CD4-positive, CD25-positive, alpha-beta regulatory T cell (primary cell): ENCODE data around the gene CD109. TPM values are rescaled to one million over a fixed set of nuclear protein-coding genes. Genes with fewer than 3 reads are reported as not detected.
A peak's percentile ranks its signal among the peaks of the same experiment; 100 is the strongest.
"Not testable (repeated sequence)": the region's sequence is repeated elsewhere in the genome, so short reads cannot be mapped to it uniquely, and the experiment has no call there.

Experiments used
- ATAC-seq, 2 donors: fragments of 150-1000 bp; cut with Tn5 transposase; one replicate each; pipeline ENCODE4 v1.10.0; 2021; ENCODE audit warnings: low read depth in 2 of 2, moderate number of reproducible peaks in 2 of 2, moderate library complexity in 1 of 2
- DNase-seq, 3 donors: peaks; one replicate each; pipeline versions ENCODE4 v3.0.0 to v3.0.0-alpha.2; 2012 to 2022; ENCODE audit warnings: mixed read lengths in 1 of 3
- H3K27ac ChIP-seq: one replicate; pipeline ENCODE4 v1.7.0; 2013; ENCODE audit warnings: mild to moderate bottlenecking, low read length; ENCODE audit not compliant: insufficient read depth, poor library complexity, severe bottlenecking
- H3K27me3 ChIP-seq: one replicate; pipeline ENCODE4 v1.7.0; 2013; ENCODE audit warnings: low read length; ENCODE audit not compliant: control insufficient read depth, insufficient read depth
- H3K36me3 ChIP-seq: one replicate; pipeline ENCODE4 v1.7.0; 2013; ENCODE audit warnings: mild to moderate bottlenecking, low read length, moderate library complexity; ENCODE audit not compliant: control insufficient read depth, insufficient read depth
- H3K4me1 ChIP-seq: 2 replicates; pipeline ENCODE4 v1.7.0; 2013; ENCODE audit warnings: mild to moderate bottlenecking, low read length; ENCODE audit not compliant: insufficient read depth, control insufficient read depth, poor library complexity, severe bottlenecking
- H3K4me3 ChIP-seq: one replicate; pipeline ENCODE4 v1.7.0; 2013; ENCODE audit warnings: low read depth, mild to moderate bottlenecking, low read length, moderate library complexity
- H3K9me3 ChIP-seq, 2 experiments: 1 replicate in 1 of 2; 2 replicates in 1 of 2; pipeline ENCODE4 v1.7.0; 2013; ENCODE audit warnings: low read length in 2 of 2, mild to moderate bottlenecking in 1 of 2, moderate library complexity in 1 of 2; ENCODE audit not compliant: control insufficient read depth in 2 of 2
- H3K27ac Mint-ChIP-seq, 3 donors: one replicate each; pipeline ENCODE4 v1.8.0; 2020 to 2022; ENCODE audit warnings: mild to moderate bottlenecking in 3 of 3, mixed read lengths in 3 of 3, moderate library complexity in 2 of 3
- H3K27me3 Mint-ChIP-seq: one replicate; pipeline ENCODE4 v1.8.0; 2022; ENCODE audit warnings: mild to moderate bottlenecking, mixed read lengths
- H3K36me3 Mint-ChIP-seq: one replicate; pipeline ENCODE4 v1.8.0; 2020; ENCODE audit warnings: mixed read lengths
- H3K4me1 Mint-ChIP-seq, 4 donors: one replicate each; pipeline ENCODE4 v1.8.0; 2020 to 2022; ENCODE audit warnings: mixed read lengths in 4 of 4, mild to moderate bottlenecking in 1 of 4
- H3K4me3 Mint-ChIP-seq, 4 donors: one replicate each; pipeline ENCODE4 v1.8.0; 2020 to 2022; ENCODE audit warnings: mild to moderate bottlenecking in 4 of 4, mixed read lengths in 4 of 4, moderate library complexity in 3 of 4
- H3K9me3 Mint-ChIP-seq, 7 donors: one replicate each; pipeline ENCODE4 v1.8.0; 2020 to 2022; ENCODE audit warnings: mixed read lengths in 7 of 7, mild to moderate bottlenecking in 3 of 7, moderate library complexity in 2 of 7
- polyA plus RNA-seq, 4 donors: library from polyadenylated mRNA; unstranded; fragments of 300-500 nt; fragmentation: Illumina TruSeq; gene quantifications; one replicate each; pipeline ENCODE4 v1.2.3, GENCODE V29; 2021
- total RNA-seq: library from RNA; stranded (reverse); gene quantifications from one replicate; pipeline ENCODE4 v1.2.3, GENCODE V29; 2022

The CD109 gene
- total and polyA plus RNA-seq, 5 donors from 2014 or later = 0.02 to 1.3 (median 0.08) TPM

GRCh38 chr6:73719046-73719445, 23.0 kb downstream of the CD109 start:
- Mint-ChIP-seq H3K27me3 (no peaks in the 10 kb centered on the region), H3K36me3 (no peaks in the 10 kb centered on the region), H3K4me3 (no peak overlapping the region), H3K27ac (no peak overlapping the region), H3K9me3 (peaks cover 0 to 2% (median 0%) of the 10 kb centered on the region in 7 donors), H3K4me1 (peaks cover 0 to 4% (median under 1%) of the 10 kb centered on the region in 4 donors)
- DNase-seq (no peak), ATAC-seq (no peak)
- Histone ChIP-seq H3K27ac (no peak overlapping the region), H3K9me3 (no peaks in the 10 kb centered on the region), H3K36me3 (no peaks in the 10 kb centered on the region), H3K4me1 (no peaks in the 10 kb centered on the region), H3K27me3 (no peaks in the 10 kb centered on the region), H3K4me3 (no peak overlapping the region)

DNA sequence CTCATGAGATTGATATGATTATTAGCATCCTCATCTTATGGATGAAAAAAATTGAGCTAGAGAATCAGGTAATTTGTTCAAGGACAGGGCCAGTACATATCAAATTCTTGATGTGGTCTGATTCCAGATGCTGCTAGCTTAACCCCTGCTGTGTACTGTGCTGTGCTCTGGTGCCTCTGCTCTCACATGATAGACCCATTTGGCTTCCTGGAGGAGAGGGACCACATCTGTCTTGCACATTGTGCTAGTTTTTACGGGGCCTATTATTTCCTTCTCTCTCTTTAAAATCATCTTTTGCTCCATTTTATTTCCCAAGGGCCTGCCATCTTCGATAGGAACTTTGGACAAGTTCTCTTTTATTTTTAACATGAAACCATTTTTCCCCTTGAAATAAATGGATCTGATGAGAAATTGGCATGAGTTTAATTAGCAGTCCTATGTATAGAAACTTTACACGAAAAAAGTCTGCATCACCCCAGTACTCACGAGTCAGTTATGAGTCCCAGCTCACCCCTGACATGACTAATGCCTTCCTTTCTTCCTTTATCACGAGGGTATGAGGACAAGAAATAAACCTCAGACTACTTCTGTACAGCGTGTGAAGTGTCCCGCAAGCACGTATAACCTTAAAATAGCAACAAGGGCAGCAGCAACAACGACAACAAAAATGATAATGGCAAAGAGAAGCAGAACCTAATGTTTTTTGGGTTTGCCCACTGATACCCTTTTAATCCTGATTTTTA, 26.5 kb downstream of the CD109 start:
- H3K9me3 Mint-ChIP-seq = no peaks in the 10 kb centered on the region
- H3K4me1 Mint-ChIP-seq = peaks cover 0 to 6% (median 4%) of the 10 kb centered on the region in 4 donors
- no peak overlapping the region for H3K4me3 Mint-ChIP-seq
- no peaks in the 10 kb centered on the region for H3K36me3 Mint-ChIP-seq
- H3K27me3 ChIP-seq = no peaks in the 10 kb centered on the region
- H3K27ac ChIP-seq = no peak overlapping the region
- no peaks in the 10 kb centered on the region for H3K9me3 ChIP-seq
- ATAC-seq = peak; percentile 63 to 66
- no peaks in the 10 kb centered on the region for H3K4me1 ChIP-seq
- H3K27ac Mint-ChIP-seq = peak overlapping the region in 2 of 3 donors; percentile 4 to 57
- no peaks in the 10 kb centered on the region for H3K36me3 ChIP-seq
- no peaks in the 10 kb centered on the region for H3K27me3 Mint-ChIP-seq
- peak in 1 of 3 donors; percentile 38 for DNase-seq
- no peak overlapping the region for H3K4me3 ChIP-seq

- H3K27ac Mint-ChIP-seq = peak overlapping the region in 1 of 3 donors; percentile 4
- not testable (repeated sequence) for H3K9me3 Mint-ChIP-seq
These were observed 27.5 kb downstream of the CD109 start for GRCh38 chr6:73723480-73723879.

GRCh38 chr6:73724389-73724788, 28.4 kb downstream of the CD109 start:
- DNase-seq (no peak), ATAC-seq (no peak)
- Mint-ChIP-seq H3K27me3 (no peaks in the 10 kb centered on the region), H3K4me3 (no peak overlapping the region), H3K4me1 (peaks cover 0 to 12% (median 4%) of the 10 kb centered on the region in 4 donors), H3K36me3 (no peaks in the 10 kb centered on the region), H3K9me3 (peaks cover 0 to 1% (median 0%) of the 10 kb centered on the region in 7 donors), H3K27ac (no peak overlapping the region)
- H3K27ac ChIP-seq = no peak overlapping the region
- H3K9me3 ChIP-seq = no peaks in the 10 kb centered on the region
- H3K4me1 ChIP-seq = no peaks in the 10 kb centered on the region
- H3K4me3 ChIP-seq = no peak overlapping the region
- no peaks in the 10 kb centered on the region for H3K27me3 ChIP-seq
- H3K36me3 ChIP-seq = no peaks in the 10 kb centered on the region

More at GRCh38 chr6:73723480-73723879, 27.5 kb downstream of the CD109 start:
- not testable (repeated sequence) for H3K9me3 ChIP-seq, H3K27me3 Mint-ChIP-seq, H3K4me1 Mint-ChIP-seq, H3K4me3 ChIP-seq, H3K36me3 ChIP-seq, H3K27ac ChIP-seq, DNase-seq, ATAC-seq, H3K36me3 Mint-ChIP-seq, H3K27me3 ChIP-seq, H3K4me1 ChIP-seq, H3K4me3 Mint-ChIP-seq

DNA sequence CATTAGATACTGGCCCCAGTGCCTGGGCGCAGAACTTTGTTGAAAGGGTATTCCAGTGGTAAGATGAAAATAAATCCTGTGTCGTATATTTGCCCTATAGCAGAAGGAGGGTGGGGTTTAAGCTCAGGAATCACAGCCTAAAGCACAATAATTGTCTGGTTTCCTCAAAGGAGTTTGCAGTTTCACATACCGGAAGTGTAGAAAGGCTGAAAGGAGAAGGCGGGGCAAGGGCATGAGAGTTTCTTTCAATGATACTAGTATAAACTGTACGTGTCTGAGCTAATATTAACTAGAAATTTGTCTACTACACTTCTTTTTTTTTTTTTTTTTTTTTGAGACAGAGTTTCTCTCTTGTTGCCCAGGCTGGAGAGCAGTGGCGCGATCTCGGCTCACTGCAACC, 29.2 kb downstream of the CD109 start:
- ATAC-seq (peak; percentile 47 to 60), DNase-seq (peak in 1 of 3 donors; percentile 70)
- H3K27ac Mint-ChIP-seq = peak overlapping the region in 1 of 3 donors; percentile 44
- peak overlapping the region in 3 of 4 donors; percentile 12 to 71 (median 65) for H3K4me3 Mint-ChIP-seq
- H3K4me1 ChIP-seq, H3K9me3 Mint-ChIP-seq, H3K36me3 Mint-ChIP-seq, H3K9me3 ChIP-seq, H3K27ac ChIP-seq, H3K36me3 ChIP-seq, H3K4me3 ChIP-seq, H3K27me3 ChIP-seq, H3K27me3 Mint-ChIP-seq: not testable (repeated sequence)
- H3K4me1 Mint-ChIP-seq = peaks cover 0 to 12% (median 4%) of the 10 kb centered on the region in 4 donors

DNA sequence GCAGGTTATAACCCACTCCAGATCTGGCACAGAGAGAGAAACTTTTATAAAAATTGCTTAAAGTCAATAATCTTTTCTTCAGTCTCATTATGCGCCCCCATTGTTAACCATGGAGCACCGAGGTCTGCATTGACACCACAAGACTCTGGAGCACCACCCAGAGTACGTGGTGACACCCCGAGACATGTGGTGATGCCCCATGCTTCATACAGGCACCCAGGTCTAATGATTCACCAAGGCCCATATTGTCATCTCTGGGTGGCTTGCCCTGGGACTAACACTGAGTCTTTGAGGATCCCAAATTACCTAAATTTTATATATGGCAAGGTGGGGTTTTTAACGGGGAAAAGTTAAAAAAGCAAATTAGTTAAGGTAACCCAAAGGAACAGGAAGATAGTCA, 31.1 kb downstream of the CD109 start:
- Histone ChIP-seq H3K27ac (no peak overlapping the region), H3K4me3 (no peak overlapping the region), H3K36me3 (no peaks in the 10 kb centered on the region), H3K9me3 (no peaks in the 10 kb centered on the region), H3K27me3 (no peaks in the 10 kb centered on the region), H3K4me1 (no peaks in the 10 kb centered on the region)
- Mint-ChIP-seq H3K4me1 (peaks cover 0 to 12% (median 4%) of the 10 kb centered on the region in 4 donors), H3K9me3 (peaks cover 0 to 1% (median 0%) of the 10 kb centered on the region in 7 donors), H3K4me3 (no peak overlapping the region), H3K36me3 (no peaks in the 10 kb centered on the region), H3K27me3 (no peaks in the 10 kb centered on the region), H3K27ac (no peak overlapping the region)
- DNase-seq (no peak), ATAC-seq (no peak)

DNA sequence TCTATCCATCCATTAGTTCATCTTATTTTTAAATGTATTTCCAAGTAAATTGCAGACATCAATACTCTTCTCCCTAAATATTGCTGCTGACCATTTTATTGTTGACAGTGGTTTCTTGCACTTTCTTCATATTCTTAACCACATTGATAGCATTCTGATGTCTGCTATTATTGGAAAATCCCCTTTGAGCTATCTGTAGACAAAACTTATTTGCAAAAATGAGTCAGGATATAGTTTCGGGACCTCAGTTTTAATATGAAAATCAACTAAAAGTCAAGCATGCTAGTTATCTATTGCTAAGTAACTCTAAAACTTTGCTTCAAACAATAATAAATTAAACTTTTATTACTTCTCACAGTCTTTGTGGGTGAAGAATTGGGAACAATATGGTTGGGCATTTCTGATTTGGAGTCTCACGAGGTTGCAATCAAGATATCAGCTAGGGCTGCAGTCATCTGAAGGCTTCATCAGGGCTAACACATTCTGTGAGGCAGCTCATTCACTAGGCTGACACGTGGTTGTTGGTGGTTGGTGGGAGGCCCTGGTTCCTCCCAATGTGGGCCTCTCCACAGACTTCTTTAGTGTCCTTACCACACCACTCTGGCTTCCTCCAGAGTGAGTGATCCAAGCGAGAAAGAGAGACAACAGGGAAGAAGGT, 32.7 kb downstream of the CD109 start:
- Mint-ChIP-seq H3K4me1 (peaks cover 4 to 12% (median 6%) of the 10 kb centered on the region in 4 donors), H3K27me3 (no peaks in the 10 kb centered on the region), H3K4me3 (no peak overlapping the region), H3K9me3 (peaks cover 0 to 1% (median 0%) of the 10 kb centered on the region in 7 donors), H3K36me3 (no peaks in the 10 kb centered on the region), H3K27ac (no peak overlapping the region)
- no peaks in the 10 kb centered on the region for H3K27me3 ChIP-seq
- H3K4me1 ChIP-seq = no peaks in the 10 kb centered on the region
- ATAC-seq (no peak), DNase-seq (no peak)
- H3K9me3 ChIP-seq = no peaks in the 10 kb centered on the region
- no peak overlapping the region for H3K4me3 ChIP-seq
- no peaks in the 10 kb centered on the region for H3K36me3 ChIP-seq
- H3K27ac ChIP-seq = no peak overlapping the region
